SH-SY5Y (cell line): Measurements from ENCODE around the gene SMIM5.

ENCODE experiments used
- GATA2 ChIP-seq: IDR thresholded peaks from 2 replicates; pipeline ENCODE4 v1.6.1; 2011; ENCODE audit warnings: mild to moderate bottlenecking, low read depth, low read length
- GATA3 ChIP-seq: IDR thresholded peaks from 2 replicates; pipeline ENCODE4 v1.6.1; 2011; ENCODE audit warnings: low read depth, mild to moderate bottlenecking, low read length, moderate library complexity

DNA sequence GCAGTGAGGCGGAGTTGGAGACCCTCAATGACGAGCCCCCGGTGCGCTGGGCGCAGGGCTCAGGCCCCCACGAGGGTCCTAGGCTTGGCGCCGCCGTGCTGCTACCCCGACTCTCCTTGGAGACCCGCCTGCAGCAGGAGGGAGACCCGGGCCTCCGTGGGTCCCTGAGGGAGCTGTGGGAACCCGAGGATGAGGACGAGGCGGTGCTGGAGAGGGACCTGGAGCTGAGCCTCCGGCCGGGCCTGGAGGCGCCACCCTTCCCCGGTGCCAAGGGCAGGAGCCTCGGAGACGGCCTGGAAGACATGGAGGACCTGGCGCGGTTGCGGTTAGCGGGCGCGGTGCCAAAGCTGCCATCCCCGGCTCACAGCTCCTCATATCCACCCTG, 43.3 kb upstream of the SMIM5 start:
- TF ChIP-seq GATA2 (no peak), GATA3 (no peak)
